ENCODE measurements around the gene BATF3.

DNA sequence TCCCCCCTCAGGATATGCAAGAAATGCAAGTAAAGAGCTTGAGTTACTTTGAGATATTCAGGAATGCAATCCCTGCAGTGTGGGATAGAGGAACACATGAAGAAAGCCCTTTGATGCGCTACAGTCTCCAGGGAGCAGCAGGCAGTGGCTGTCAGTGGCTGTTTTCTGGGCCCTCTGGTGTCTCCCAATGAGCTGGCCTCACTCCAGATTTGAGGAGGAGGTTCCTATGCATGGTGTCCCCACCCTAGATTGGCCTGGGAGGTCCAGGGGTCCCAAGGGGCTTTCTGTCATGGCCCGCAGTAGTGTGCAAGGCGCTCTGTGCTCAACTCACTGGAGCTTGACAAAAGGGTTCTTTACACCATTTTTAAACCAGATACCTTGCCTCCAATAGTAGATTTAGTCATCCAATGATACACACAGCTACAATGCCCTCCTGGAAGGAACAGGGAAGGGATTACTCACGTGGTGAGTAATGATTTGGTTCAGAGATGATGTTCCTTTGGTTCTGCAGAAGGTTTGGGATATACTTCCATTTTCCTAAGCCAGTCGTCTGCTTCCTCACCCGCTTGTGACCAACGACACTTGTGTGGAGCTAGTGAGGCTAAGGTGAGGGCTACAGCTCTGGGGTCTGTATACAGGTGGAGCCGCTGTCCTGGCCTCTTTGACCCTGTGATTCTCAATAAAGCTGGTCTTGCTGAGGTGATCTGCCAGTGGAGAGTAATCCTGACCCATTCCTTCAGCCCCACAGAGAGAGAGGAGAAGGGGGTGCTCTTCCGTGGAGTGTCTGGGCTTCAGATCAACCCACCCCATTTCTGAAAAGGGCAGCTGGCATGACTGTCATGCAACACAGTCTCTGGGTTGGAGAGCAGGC lies 6.6 kb downstream of the BATF3 start:
- TF ChIP-seq GATA2 (IDR thresholded peaks at IDR 0.05; ENCODE audit: insufficient read depth, insufficient read length, low read depth, low read length) (no peak), EZH2 (IDR thresholded peaks at IDR 0.05; ENCODE audit: borderline replicate concordance, low read depth, low read length, severe bottlenecking) (no peak), POLR2A (IDR thresholded peaks at IDR 0.05; ENCODE audit: low read depth, low read length) (no peak)
- TF ChIP-seq, protein P1, sequence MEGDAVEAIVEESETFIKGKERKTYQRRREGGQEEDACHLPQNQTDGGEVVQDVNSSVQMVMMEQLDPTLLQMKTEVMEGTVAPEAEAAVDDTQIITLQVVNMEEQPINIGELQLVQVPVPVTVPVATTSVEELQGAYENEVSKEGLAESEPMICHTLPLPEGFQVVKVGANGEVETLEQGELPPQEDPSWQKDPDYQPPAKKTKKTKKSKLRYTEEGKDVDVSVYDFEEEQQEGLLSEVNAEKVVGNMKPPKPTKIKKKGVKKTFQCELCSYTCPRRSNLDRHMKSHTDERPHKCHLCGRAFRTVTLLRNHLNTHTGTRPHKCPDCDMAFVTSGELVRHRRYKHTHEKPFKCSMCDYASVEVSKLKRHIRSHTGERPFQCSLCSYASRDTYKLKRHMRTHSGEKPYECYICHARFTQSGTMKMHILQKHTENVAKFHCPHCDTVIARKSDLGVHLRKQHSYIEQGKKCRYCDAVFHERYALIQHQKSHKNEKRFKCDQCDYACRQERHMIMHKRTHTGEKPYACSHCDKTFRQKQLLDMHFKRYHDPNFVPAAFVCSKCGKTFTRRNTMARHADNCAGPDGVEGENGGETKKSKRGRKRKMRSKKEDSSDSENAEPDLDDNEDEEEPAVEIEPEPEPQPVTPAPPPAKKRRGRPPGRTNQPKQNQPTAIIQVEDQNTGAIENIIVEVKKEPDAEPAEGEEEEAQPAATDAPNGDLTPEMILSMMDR (IDR thresholded peaks at IDR 0.05; ENCODE audit: extremely low read depth in 1 of 2, insufficient read depth in 1 of 2, low read depth in 1 of 2, low read length in 2 of 2), result no peak
- TF ChIP-seq, protein P2, sequence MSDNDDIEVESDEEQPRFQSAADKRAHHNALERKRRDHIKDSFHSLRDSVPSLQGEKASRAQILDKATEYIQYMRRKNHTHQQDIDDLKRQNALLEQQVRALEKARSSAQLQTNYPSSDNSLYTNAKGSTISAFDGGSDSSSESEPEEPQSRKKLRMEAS (IDR thresholded peaks at IDR 0.05; ENCODE audit: insufficient read depth, insufficient read length), result no peak

All from endothelial cell of umbilical vein (primary cell).